Thymus (tissue), 11 donors: ENCODE data around the gene ARID3B. TPM values are rescaled to one million over a fixed set of nuclear protein-coding genes. Genes with fewer than 3 reads are reported as not detected.

Source experiments
- DNase-seq, 9 donors: peaks; one replicate each; pipeline ENCODE4 v3.0.0-alpha.2; 2013; ENCODE audit warnings: low spot score in 9 of 9, low read depth in 6 of 9, missing footprints in 1 of 9
- H3K27ac ChIP-seq, 2 donors: one replicate each; pipeline ENCODE4 v1.5.1; 2013; ENCODE audit warnings: control low read depth in 1 of 2, low read depth in 1 of 2, low read length in 1 of 2, mild to moderate bottlenecking in 1 of 2, moderate library complexity in 1 of 2
- H3K27me3 ChIP-seq, 2 donors: one replicate each; pipeline ENCODE4 v1.5.1; 2013; ENCODE audit warnings: low read length in 1 of 2; ENCODE audit not compliant: control insufficient read depth in 2 of 2, insufficient read depth in 1 of 2
- H3K36me3 ChIP-seq, 2 donors: one replicate each; pipeline ENCODE4 v1.5.1; 2013; ENCODE audit warnings: low read length in 1 of 2, mild to moderate bottlenecking in 1 of 2, moderate library complexity in 1 of 2; ENCODE audit not compliant: control insufficient read depth in 2 of 2, insufficient read depth in 2 of 2
- H3K4me1 ChIP-seq, 2 donors: one replicate each; pipeline ENCODE4 v1.5.1; 2013; ENCODE audit warnings: low read length in 2 of 2; ENCODE audit not compliant: control insufficient read depth in 2 of 2, insufficient read depth in 2 of 2
- H3K4me3 ChIP-seq, 2 donors: one replicate each; pipeline ENCODE4 v1.5.1; 2013; ENCODE audit warnings: low read length in 2 of 2, control low read depth in 1 of 2, mild to moderate bottlenecking in 1 of 2
- H3K9me3 ChIP-seq, 2 donors: one replicate each; pipeline ENCODE4 v1.5.1; 2013; ENCODE audit warnings: low read length in 1 of 2, mild to moderate bottlenecking in 1 of 2; ENCODE audit not compliant: control insufficient read depth in 2 of 2, insufficient read depth in 1 of 2
- WGBS: extraction: QIAGEN DNeasy Blood & Tissue Kit; methylation state at CpG from one replicate; pipeline ENCODE4 v1.1.7; 2013; 5-methylcytosine and 5-hydroxymethylcytosine counted together
- polyA plus RNA-seq: library from polyadenylated mRNA; stranded (reverse); fragments of 200-250 nt; gene quantifications from one replicate; pipeline ENCODE4 v1.2.3, GENCODE V29; 2013
- total RNA-seq: library from RNA; stranded (reverse); fragments of 120-200 nt; gene quantifications from one replicate; pipeline ENCODE4 v1.2.4, GENCODE V29; 2013
- donor health status: healthy.

ARID3B gene
- total and polyA plus RNA-seq, 2 donors: 5.6 to 5.8 TPM

GRCh38 chr15:74616996-74617395, 76.0 kb downstream of the ARID3B start:
- Histone ChIP-seq H3K4me1 (peaks cover 13 to 22% of the 10 kb centered on the region in 2 donors), H3K27me3 (no peaks in the 10 kb centered on the region), H3K4me3 (peak overlapping the region; percentile 90 to 100), H3K9me3 (peaks cover 0 to 4% of the 10 kb centered on the region in 2 donors), H3K36me3 (peaks cover 37% of the 10 kb centered on the region in 2 donors), H3K27ac (peak overlapping the region in 1 of 2 donors; percentile 89)
- DNase-seq: no peak

- Histone ChIP-seq H3K27ac (no peak overlapping the region), H3K36me3 (peaks cover 57% of the 10 kb centered on the region in 2 donors), H3K27me3 (no peaks in the 10 kb centered on the region), H3K4me1 (peaks cover 13 to 20% of the 10 kb centered on the region in 2 donors), H3K4me3 (no peak overlapping the region), H3K9me3 (peaks cover 0 to 4% of the 10 kb centered on the region in 2 donors)
- WGBS: 97% methylated on average over 15 of the region's 15 CpGs
- no peak for DNase-seq
These were observed 78.0 kb downstream of the ARID3B start for GRCh38 chr15:74618841-74619596.

GRCh38 chr15:74619916-74620635, 79.1 kb downstream of the ARID3B start:
- no peak for DNase-seq
- Histone ChIP-seq H3K36me3 (peaks cover 68% of the 10 kb centered on the region in 2 donors), H3K4me3 (no peak overlapping the region), H3K27me3 (no peaks in the 10 kb centered on the region), H3K9me3 (peaks cover 0 to 4% of the 10 kb centered on the region in 2 donors), H3K27ac (no peak overlapping the region), H3K4me1 (peaks cover 11 to 13% of the 10 kb centered on the region in 2 donors)
- 98% methylated on average over 27 of the region's 27 CpGs for whole genome bisulfite sequencing

GRCh38 chr15:74620636-74621545, 79.9 kb downstream of the ARID3B start:
- WGBS: 74% methylated on average over 23 of the region's 23 CpGs
- peaks cover 10 to 13% of the 10 kb centered on the region in 2 donors for H3K4me1 ChIP-seq
- H3K27ac ChIP-seq: no peak overlapping the region
- no peaks in the 10 kb centered on the region for H3K27me3 ChIP-seq
- H3K4me3 ChIP-seq: no peak overlapping the region
- peak in 6 of 9 donors; percentile 49 to 83 (median 66) for DNase-seq
- H3K36me3 ChIP-seq: peaks cover 76% of the 10 kb centered on the region in 2 donors
- peaks cover 0 to 4% of the 10 kb centered on the region in 2 donors for H3K9me3 ChIP-seq

GRCh38 chr15:74621546-74621920, 80.5 kb downstream of the ARID3B start:
- no peak for DNase-seq
- H3K4me1 ChIP-seq: peaks cover 8 to 12% of the 10 kb centered on the region in 2 donors

GRCh38 chr15:74621936-74622335, 80.9 kb downstream of the ARID3B start:
- H3K36me3 ChIP-seq: peaks cover 86% of the 10 kb centered on the region in 2 donors
- DNase-seq: no peak
- peaks cover 4 to 8% of the 10 kb centered on the region in 2 donors for H3K4me1 ChIP-seq
- H3K9me3 ChIP-seq: no peaks in the 10 kb centered on the region
- no peaks in the 10 kb centered on the region for H3K27me3 ChIP-seq
- H3K27ac ChIP-seq: no peak overlapping the region
- no peak overlapping the region for H3K4me3 ChIP-seq
- 98% methylated on average over 21 of the region's 21 CpGs for WGBS

More at GRCh38 chr15:74621546-74621920, 80.5 kb downstream of the ARID3B start:
- WGBS: 99% methylated on average over 16 of the region's 16 CpGs
- no peak overlapping the region for H3K27ac ChIP-seq
- H3K4me3 ChIP-seq: no peak overlapping the region
- H3K36me3 ChIP-seq: peaks cover 82% of the 10 kb centered on the region in 2 donors
- H3K9me3 ChIP-seq: no peaks in the 10 kb centered on the region
- H3K27me3 ChIP-seq: no peaks in the 10 kb centered on the region

- Histone ChIP-seq H3K36me3 (peaks cover 94 to 95% of the 10 kb centered on the region in 2 donors), H3K27me3 (no peaks in the 10 kb centered on the region), H3K4me3 (no peak overlapping the region), H3K4me1 (peaks cover 0 to 3% of the 10 kb centered on the region in 2 donors), H3K27ac (no peak overlapping the region), H3K9me3 (no peaks in the 10 kb centered on the region)
- 96% methylated on average over 3 of the region's 3 CpGs for WGBS
- DNase-seq: no peak
These were observed 81.7 kb downstream of the ARID3B start for GRCh38 chr15:74622758-74623157.

GRCh38 chr15:74624020-74624602, 83.1 kb downstream of the ARID3B start:
- no peaks in the 10 kb centered on the region for H3K4me1 ChIP-seq
- no peaks in the 10 kb centered on the region for H3K27me3 ChIP-seq
- H3K27ac ChIP-seq: no peak overlapping the region
- H3K4me3 ChIP-seq: no peak overlapping the region
- WGBS: 96% methylated on average over 7 of the region's 7 CpGs
- DNase-seq: no peak
- no peaks in the 10 kb centered on the region for H3K9me3 ChIP-seq
- peaks cover 100% of the 10 kb centered on the region in 2 donors for H3K36me3 ChIP-seq
